ENCODE measurements around the gene PCDHGA6.

Gene PCDHGA6

DNA sequence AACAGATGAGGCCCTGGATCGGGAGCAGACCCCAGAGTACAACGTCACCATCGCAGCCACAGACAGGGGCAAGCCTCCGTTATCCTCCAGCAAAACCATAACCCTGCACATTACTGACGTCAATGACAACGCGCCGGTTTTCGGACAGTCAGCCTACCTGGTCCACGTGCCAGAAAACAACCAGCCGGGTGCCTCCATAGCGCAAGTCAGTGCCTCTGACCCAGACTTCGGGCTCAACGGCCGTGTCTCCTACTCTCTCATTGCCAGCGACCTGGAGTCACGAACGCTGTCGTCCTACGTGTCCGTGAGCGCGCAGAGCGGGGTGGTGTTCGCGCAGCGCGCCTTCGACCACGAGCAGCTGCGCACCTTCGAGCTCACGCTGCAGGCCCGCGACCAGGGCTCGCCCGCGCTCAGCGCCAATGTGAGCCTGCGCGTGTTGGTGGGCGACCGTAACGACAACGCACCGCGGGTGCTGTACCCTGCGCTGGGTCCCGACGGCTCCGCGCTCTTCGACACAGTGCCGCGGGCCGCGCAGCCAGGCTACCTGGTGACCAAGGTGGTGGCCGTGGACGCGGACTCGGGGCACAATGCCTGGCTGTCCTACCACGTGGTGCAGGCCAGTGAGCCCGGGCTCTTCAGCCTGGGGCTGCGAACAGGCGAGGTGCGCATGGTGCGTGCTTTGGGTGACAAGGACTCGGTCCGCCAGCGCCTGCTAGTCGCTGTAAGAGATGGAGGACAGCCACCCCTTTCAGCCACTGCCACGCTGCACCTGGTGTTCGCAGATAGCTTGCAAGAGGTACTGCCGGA lies 45.6 kb downstream of the PCDHGA6 start:
- no peak for DNase-seq (ENCODE audit: low read depth)

DNA sequence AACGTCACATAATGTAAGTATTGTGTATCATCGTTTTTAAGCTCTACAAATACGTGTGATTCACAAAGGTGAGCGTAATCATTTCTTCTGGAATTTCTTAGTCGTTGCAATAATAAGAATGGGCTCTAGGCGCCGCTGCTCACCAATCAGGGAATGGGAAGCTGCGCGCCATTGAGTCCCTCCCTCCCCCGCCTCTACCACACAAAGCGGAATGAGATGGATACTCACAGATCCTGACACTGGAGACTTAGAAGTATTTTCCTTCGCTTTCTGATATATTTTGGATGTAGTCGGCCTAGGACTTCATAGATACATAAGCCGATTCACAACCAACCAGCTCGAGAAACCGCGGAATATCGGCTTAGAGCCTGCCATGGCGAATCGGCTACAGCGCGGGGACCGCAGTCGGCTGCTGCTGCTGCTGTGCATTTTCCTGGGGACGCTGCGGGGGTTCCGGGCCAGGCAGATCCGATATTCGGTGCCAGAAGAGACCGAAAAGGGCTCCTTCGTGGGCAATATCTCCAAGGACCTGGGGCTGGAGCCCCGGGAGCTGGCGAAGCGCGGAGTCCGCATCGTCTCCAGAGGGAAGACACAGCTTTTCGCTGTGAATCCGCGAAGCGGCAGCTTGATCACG lies 47.3 kb downstream of the PCDHGA6 start, which contains the start of gene PCDHGA11:
TSS of gene PCDHGA11 (plus strand) at position 197 of the 634 bp plus-strand sequence. CDS start at position 374, 177 bp downstream.
- DNase-seq (ENCODE audit: low read depth), result peak; percentile 53

DNA sequence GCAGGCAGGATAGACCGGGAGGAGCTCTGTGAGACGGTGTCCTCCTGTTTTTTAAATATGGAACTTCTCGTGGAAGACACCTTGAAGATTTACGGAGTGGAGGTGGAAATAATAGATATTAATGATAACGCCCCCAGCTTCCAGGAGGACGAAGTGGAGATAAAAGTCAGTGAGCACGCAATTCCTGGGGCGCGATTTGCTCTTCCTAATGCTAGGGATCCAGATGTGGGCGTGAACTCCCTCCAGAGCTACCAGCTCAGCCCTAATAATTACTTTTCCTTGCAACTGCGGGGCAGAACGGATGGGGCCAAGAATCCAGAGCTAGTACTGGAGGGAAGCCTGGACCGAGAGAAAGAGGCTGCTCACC lies 47.8 kb downstream of the PCDHGA6 start:
- DNase-seq (ENCODE audit: low read depth), result no peak

DNA sequence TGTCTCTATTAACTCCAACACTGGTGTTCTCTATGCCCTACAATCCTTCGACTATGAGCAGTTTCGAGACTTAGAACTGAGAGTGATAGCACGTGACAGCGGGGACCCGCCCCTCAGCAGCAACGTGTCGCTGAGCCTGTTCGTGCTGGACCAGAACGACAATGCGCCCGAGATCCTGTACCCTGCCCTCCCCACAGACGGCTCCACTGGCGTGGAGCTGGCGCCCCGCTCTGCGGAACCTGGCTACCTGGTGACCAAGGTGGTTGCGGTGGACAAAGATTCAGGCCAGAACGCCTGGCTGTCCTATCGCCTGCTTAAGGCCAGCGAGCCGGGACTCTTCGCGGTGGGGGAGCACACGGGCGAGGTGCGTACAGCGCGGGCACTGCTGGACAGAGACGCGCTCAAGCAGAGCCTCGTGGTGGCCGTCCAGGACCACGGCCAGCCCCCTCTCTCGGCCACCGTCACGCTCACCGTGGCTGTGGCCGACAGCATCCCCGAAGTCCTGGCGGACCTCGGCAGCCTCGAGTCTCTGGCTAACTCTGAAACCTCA lies 49.1 kb downstream of the PCDHGA6 start:
- no peak for DNase-seq (ENCODE audit: low read depth)

DNA sequence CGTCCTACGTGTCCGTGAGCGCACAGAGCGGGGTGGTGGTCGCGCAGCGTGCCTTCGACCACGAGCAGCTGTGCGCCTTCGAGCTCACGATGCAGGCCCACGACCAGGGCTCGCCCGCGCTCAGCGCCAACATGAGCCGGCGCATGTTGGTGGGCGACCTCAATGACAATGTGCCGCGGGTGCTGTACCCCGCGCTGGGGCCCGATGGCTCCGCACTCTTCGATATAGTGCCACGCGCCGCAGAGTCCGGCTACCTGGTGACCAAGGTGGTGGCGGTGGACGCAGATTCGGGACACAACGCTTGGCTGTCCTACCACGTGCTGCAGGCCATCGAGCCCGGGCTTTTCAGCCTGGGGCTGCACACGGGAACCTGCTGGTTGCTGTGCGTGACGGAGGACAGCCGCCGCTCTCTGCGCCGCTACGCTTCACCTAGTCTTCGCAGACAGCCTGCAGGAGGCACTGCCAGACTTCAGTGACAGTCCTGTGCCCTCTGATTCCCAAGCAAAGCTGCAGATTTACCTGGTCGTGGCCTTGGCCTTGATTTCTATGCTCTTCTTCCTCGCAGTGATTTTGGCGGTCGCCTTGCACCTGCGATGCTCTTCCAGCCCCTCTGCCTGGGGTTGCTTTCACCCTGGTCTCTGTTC lies 54.2 kb downstream of the PCDHGA6 start:
- DNase-seq (ENCODE audit: low read depth), result no peak
